Measurements from ENCODE around the gene RAD17. TPM values are rescaled to one million over a fixed set of nuclear protein-coding genes. Genes with fewer than 3 reads are reported as not detected.
A peak's percentile ranks its signal among the peaks of the same experiment; 100 is the strongest.

RAD17 gene
- polyA plus RNA-seq, 2 of the 4 experiments (the other 2 are of a cell fraction), result 13.3 to 24.3 TPM

GRCh38 chr5:69369340-69370121 is at the start of gene RAD17, which contains the start of the genes AK6 and TAF9 (continued):
- TF ChIP-seq MAFK (IDR thresholded peaks at IDR 0.05; ENCODE audit: partially characterized antibody), result no peak
- peak; percentile 85 for TF ChIP-seq TFCP2L1 (CRISPR knock-in tag; IDR thresholded peaks at IDR 0.05)
- peak; percentile 60 to 98; a peak in 4 of 5 replicates for TF ChIP-seq JUN (IDR thresholded peaks at IDR 0.05)
- no peak for TF ChIP-seq NPAS2 (CRISPR knock-in tag; IDR thresholded peaks at IDR 0.05; ENCODE audit: borderline replicate concordance)
- peak; percentile 83; the same call in 1 of the 2 replicates for TF ChIP-seq HOXA7 (CRISPR knock-in tag; IDR thresholded peaks at IDR 0.05)
- TF ChIP-seq, protein P1, sequence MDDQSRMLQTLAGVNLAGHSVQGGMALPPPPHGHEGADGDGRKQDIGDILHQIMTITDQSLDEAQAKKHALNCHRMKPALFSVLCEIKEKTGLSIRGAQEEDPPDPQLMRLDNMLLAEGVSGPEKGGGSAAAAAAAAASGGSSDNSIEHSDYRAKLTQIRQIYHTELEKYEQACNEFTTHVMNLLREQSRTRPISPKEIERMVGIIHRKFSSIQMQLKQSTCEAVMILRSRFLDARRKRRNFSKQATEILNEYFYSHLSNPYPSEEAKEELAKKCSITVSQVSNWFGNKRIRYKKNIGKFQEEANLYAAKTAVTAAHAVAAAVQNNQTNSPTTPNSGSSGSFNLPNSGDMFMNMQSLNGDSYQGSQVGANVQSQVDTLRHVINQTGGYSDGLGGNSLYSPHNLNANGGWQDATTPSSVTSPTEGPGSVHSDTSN (IDR thresholded peaks at IDR 0.05), result peak; percentile 72; the same call in 1 of the 2 replicates

DNA sequence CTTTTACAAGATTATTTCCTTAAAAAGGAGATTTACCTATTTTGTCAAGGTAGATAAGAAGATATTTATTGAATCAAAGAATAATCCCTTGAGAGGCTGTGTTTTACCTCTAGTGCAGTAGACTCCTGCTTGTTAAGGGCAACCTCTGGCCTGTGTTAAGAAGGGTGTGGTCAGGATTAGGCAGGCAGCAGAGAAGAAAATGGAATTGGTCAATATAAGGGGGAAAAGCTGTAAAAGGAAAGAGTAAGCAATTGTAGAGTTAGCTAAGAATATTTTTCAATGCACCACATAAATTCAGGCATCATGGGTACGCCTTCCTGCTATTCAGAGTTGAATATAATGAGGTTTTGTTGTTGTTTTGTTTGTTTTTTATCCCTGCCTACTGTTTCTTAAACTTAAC is 43.3 kb upstream of the RAD17 start:
- TF ChIP-seq NR3C1 (IDR thresholded peaks at IDR 0.05) (no peak), SREBF2 (IDR thresholded peaks at IDR 0.05) (no peak), GATA3 (IDR thresholded peaks at IDR 0.05; ENCODE audit: borderline replicate concordance) (no peak), SMC3 (IDR thresholded peaks at IDR 0.05) (no peak), HOXB13 (CRISPR knock-in tag; IDR thresholded peaks at IDR 0.05; ENCODE audit: low read depth) (no peak), PHF8 (IDR thresholded peaks at IDR 0.05; ENCODE audit: borderline replicate concordance, low read depth) (no peak)
- TF ChIP-seq, protein P1 (IDR thresholded peaks at IDR 0.05), result no peak
- ATAC-seq (no peak), FAIRE-seq (no peak), DNase-seq (ENCODE audit: low read depth in 1 of 2, low spot score in 1 of 2) (no peak)
- Histone ChIP-seq H3K9me3 (no peaks in the 10 kb centered on the region), H3K4me1 (no peaks in the 10 kb centered on the region), H3K4me3 (no peak overlapping the region), H3K27ac (no peak overlapping the region), H3K4me2 (no peak overlapping the region)
- 95% methylated on average over 1 of the region's 1 CpG for WGBS (ENCODE audit: missing lambda C conversion rate)
- ChIA-PET POLR2A (no interaction called here), CTCF (interaction anchor here (1.4 kb wide), 1 partner anchor 8 kb away, joined by 3 read pairs; no protein-coding TSS in a partner anchor)

- ChIA-PET CTCF (no interaction called here), POLR2A (interaction anchor here (0.7 kb wide), 1 partner anchor 236 kb away, joined by 4 read pairs; the partner anchor contains the start of gene SLC30A5)
- no peak for FAIRE-seq
- Histone ChIP-seq H3K4me1 (peaks cover 12% of the 10 kb centered on the region; the same call in 2 of the 3 replicates), H3K27ac (no peak overlapping the region), H3K9me3 (no peaks in the 10 kb centered on the region), H3K4me3 (no peak overlapping the region), H3K4me2 (no peak overlapping the region)
- no peak for ATAC-seq
- WGBS (ENCODE audit: missing lambda C conversion rate), result 74% methylated on average over 9 of the region's 9 CpGs
- no peak for TF ChIP-seq FOSL2 (IDR thresholded peaks at IDR 0.05)
- TF ChIP-seq FOSL2 (CRISPR knock-in tag; IDR thresholded peaks at IDR 0.05), result no peak
- no peak for TF ChIP-seq FOSB (CRISPR knock-in tag; IDR thresholded peaks at IDR 0.05)
- no peak for TF ChIP-seq SMC3 (IDR thresholded peaks at IDR 0.05)
- TF ChIP-seq, protein P2, sequence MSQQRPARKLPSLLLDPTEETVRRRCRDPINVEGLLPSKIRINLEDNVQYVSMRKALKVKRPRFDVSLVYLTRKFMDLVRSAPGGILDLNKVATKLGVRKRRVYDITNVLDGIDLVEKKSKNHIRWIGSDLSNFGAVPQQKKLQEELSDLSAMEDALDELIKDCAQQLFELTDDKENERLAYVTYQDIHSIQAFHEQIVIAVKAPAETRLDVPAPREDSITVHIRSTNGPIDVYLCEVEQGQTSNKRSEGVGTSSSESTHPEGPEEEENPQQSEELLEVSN (IDR thresholded peaks at IDR 0.05; ENCODE audit: borderline replicate concordance, low read depth), result no peak
- TF ChIP-seq RFX5 (IDR thresholded peaks at IDR 0.05), result no peak
- DNase-seq (ENCODE audit: low read depth in 1 of 2, low spot score in 1 of 2), result no peak
Observed at GRCh38 chr5:69329905-69330489, 39.6 kb upstream of the RAD17 start.
